DND-41 (cell line): ENCODE measurements around the gene MMS22L.

ENCODE experiments used
- ATAC-seq: fragments of 200-7000 bp; cut with Tn5 transposase; 3 replicates; pipeline ENCODE4 v1.9.1; 2021; ENCODE audit warnings: low read depth; ENCODE audit not compliant: insufficient read depth
- DNase-seq: peaks from one replicate; pipeline ENCODE4 v3.0.0-alpha.2; 2020
- H2AFZ ChIP-seq: 2 replicates; pipeline ENCODE4 v1.6.0; 2012; ENCODE audit warnings: low read depth, low read length
- H3K27ac ChIP-seq: 2 replicates; pipeline ENCODE4 v1.5.1; 2012; ENCODE audit warnings: low read length, inconsistent platforms
- H3K27me3 ChIP-seq: fragments of 200-600 bp; sonication (generic); 2 replicates; pipeline ENCODE4 v1.6.0; 2012; ENCODE audit warnings: low read length, mild to moderate bottlenecking, inconsistent platforms; ENCODE audit not compliant: insufficient read depth, poor library complexity
- H3K36me3 ChIP-seq: 2 replicates; pipeline ENCODE4 v1.5.1; 2012; ENCODE audit warnings: low read length, inconsistent platforms; ENCODE audit not compliant: insufficient read depth
- H3K4me1 ChIP-seq: 2 replicates; pipeline ENCODE4 v1.5.1; 2012; ENCODE audit warnings: mild to moderate bottlenecking, low read length; ENCODE audit not compliant: insufficient read depth
- H3K4me2 ChIP-seq: 2 replicates; pipeline ENCODE4 v1.6.0; 2012; ENCODE audit warnings: mild to moderate bottlenecking, moderate library complexity, low read length, inconsistent platforms; ENCODE audit not compliant: insufficient read depth
- H3K4me3 ChIP-seq, 2 experiments: fragments of 200-600 bp in 1 of 2; shearing (Covaris generic) in 1 of 2; 2 replicates each; pipeline ENCODE4 v1.5.1; 2012 to 2016; ENCODE audit warnings: inconsistent platforms in 2 of 2, low read length in 2 of 2, mild to moderate bottlenecking in 2 of 2, low read depth in 1 of 2, moderate library complexity in 1 of 2
- H3K79me2 ChIP-seq: 2 replicates; pipeline ENCODE4 v1.6.0; 2012; ENCODE audit warnings: low read length, inconsistent platforms; ENCODE audit not compliant: insufficient read depth
- H3K9ac ChIP-seq: 2 replicates; pipeline ENCODE4 v1.6.0; 2012; ENCODE audit warnings: low read depth, mild to moderate bottlenecking, inconsistent platforms, low read length, moderate library complexity
- H3K9me3 ChIP-seq: 2 replicates; pipeline ENCODE4 v1.5.1; 2012; ENCODE audit warnings: low read length, moderate library complexity, mild to moderate bottlenecking, inconsistent platforms; ENCODE audit not compliant: insufficient read depth, severe bottlenecking
- H4K20me1 ChIP-seq: 2 replicates; pipeline ENCODE4 v1.6.0; 2012; ENCODE audit warnings: low read length; ENCODE audit not compliant: insufficient read depth
- EZH2 ChIP-seq: IDR thresholded peaks from 3 replicates; pipeline ENCODE4 v1.6.1; 2012; ENCODE audit warnings: borderline replicate concordance, low read depth, mild to moderate bottlenecking, moderate library complexity, low read length, inconsistent platforms; ENCODE audit not compliant: severe bottlenecking
- TF ChIP-seq, protein P1 (sequence below): IDR thresholded peaks from 2 replicates; pipeline ENCODE4 v1.5.1; 2012; ENCODE audit warnings: borderline replicate concordance, low read length, moderate library complexity, mild to moderate bottlenecking; ENCODE audit not compliant: poor library complexity, severe bottlenecking; ENCODE audit errors: extremely low read depth

MMS22L gene

DNA sequence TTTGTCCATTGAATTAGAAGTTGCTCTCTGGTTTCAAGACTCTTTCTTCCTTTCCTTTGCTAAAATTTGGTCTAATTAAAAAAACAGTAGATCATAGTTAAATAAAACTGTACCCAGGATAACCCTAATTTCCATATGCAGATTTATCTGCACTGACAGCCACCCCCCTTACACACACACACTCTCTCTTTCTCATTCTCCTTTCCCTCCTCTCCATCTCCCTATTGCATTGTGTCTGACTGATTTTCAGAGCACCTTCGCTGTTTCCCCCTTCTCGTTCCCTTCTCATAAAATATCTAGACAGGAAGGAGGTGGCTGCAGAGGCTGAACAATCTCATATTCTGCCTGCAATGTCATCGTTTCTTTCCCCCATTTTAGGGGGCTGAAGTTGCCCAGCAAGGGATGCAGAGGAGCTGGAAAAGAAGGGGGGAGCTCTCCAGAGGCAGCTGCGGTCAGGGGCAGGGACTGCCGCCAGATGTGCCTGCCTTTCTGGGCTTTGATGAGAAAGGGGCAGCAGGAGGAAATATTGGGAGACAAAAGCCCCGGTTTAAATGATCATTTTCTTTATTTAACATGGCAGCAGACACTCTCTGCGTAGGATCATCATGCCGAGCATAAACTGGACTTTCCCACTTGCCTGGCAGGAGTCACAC, 22.5 kb upstream of the MMS22L start:
- no peaks in the 10 kb centered on the region for H3K4me1 ChIP-seq
- H2AFZ ChIP-seq, result no peak overlapping the region
- no peaks in the 10 kb centered on the region for H3K27me3 ChIP-seq
- H3K9me3 ChIP-seq, result no peaks in the 10 kb centered on the region
- H3K4me2 ChIP-seq, result no peak overlapping the region
- no peak for ATAC-seq
- H3K79me2 ChIP-seq, result no peaks in the 10 kb centered on the region
- DNase-seq, result no peak
- TF ChIP-seq, protein P1, sequence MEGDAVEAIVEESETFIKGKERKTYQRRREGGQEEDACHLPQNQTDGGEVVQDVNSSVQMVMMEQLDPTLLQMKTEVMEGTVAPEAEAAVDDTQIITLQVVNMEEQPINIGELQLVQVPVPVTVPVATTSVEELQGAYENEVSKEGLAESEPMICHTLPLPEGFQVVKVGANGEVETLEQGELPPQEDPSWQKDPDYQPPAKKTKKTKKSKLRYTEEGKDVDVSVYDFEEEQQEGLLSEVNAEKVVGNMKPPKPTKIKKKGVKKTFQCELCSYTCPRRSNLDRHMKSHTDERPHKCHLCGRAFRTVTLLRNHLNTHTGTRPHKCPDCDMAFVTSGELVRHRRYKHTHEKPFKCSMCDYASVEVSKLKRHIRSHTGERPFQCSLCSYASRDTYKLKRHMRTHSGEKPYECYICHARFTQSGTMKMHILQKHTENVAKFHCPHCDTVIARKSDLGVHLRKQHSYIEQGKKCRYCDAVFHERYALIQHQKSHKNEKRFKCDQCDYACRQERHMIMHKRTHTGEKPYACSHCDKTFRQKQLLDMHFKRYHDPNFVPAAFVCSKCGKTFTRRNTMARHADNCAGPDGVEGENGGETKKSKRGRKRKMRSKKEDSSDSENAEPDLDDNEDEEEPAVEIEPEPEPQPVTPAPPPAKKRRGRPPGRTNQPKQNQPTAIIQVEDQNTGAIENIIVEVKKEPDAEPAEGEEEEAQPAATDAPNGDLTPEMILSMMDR, result no peak
- TF ChIP-seq EZH2, result no peak
- no peaks in the 10 kb centered on the region for H4K20me1 ChIP-seq
- H3K9ac ChIP-seq, result no peak overlapping the region
- H3K36me3 ChIP-seq, result no peaks in the 10 kb centered on the region
- H3K4me3 ChIP-seq, result no peak overlapping the region
- H3K27ac ChIP-seq, result no peak overlapping the region

DNA sequence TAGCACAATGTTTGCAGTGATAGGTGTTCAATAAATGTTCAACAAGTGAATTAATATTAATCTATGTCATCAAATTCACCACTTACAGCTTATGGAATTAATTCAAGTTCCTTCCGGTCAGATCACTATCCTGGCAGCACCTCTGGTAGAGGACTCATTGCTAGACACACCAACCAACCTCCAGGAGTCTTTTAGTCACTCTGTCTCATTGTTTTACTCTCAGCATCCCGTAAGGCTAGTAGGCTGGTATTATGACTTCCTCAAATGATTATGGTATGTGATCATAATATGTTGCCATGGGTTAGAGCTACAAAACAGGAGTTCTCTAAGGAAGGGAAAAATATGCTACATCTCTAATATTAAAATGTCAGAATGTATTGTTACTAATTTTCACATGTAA, 21.7 kb upstream of the MMS22L start:
- Histone ChIP-seq H3K9ac (no peak overlapping the region), H4K20me1 (no peaks in the 10 kb centered on the region), H3K27me3 (no peaks in the 10 kb centered on the region), H2AFZ (no peak overlapping the region), H3K27ac (no peak overlapping the region), H3K79me2 (no peaks in the 10 kb centered on the region), H3K4me2 (no peak overlapping the region), H3K36me3 (no peaks in the 10 kb centered on the region), H3K9me3 (no peaks in the 10 kb centered on the region), H3K4me3 (no peak overlapping the region), H3K4me1 (no peaks in the 10 kb centered on the region)
- TF ChIP-seq, protein P1, result no peak
- TF ChIP-seq EZH2, result no peak
- DNase-seq (no peak), ATAC-seq (no peak)

GRCh38 chr6:97294451-97294850, 11.4 kb upstream of the MMS22L start:
- Histone ChIP-seq H3K9ac (no peak overlapping the region), H3K79me2 (no peaks in the 10 kb centered on the region), H3K4me2 (no peak overlapping the region), H2AFZ (no peak overlapping the region), H3K4me3 (no peak overlapping the region), H3K9me3 (peaks cover 2% of the 10 kb centered on the region), H3K4me1 (no peaks in the 10 kb centered on the region), H3K27ac (no peak overlapping the region), H3K27me3 (peaks cover 3% of the 10 kb centered on the region), H3K36me3 (no peaks in the 10 kb centered on the region), H4K20me1 (no peaks in the 10 kb centered on the region)
- no peak for ATAC-seq
- TF ChIP-seq EZH2, result no peak
- TF ChIP-seq, protein P1, result no peak
- no peak for DNase-seq
